Bronchial epithelial cell (primary cell): ENCODE results near the gene RPL27A. TPM values are rescaled to one million over a fixed set of nuclear protein-coding genes. Genes with fewer than 3 reads are reported as not detected.

Source experiments
- DNase-seq: peaks from one replicate; pipeline ENCODE4 v3.0.0-alpha.2; 2010; ENCODE audit warnings: low read depth
- FAIRE-seq: peaks from 2 replicates; lab custom pipeline; 2011; peaks lifted over from hg19 to GRCh38; lab: Jason Lieb, UNC
- H3K27me3 ChIP-seq: 2 replicates; pipeline ENCODE4 v1.5.1; 2011; ENCODE audit warnings: low read length; ENCODE audit not compliant: control insufficient read depth, insufficient read depth
- H3K36me3 ChIP-seq: 2 replicates; pipeline ENCODE4 v1.5.1; 2011; ENCODE audit warnings: low read length; ENCODE audit not compliant: control insufficient read depth, insufficient read depth
- H3K4me3 ChIP-seq: 2 replicates; pipeline ENCODE4 v1.5.1; 2011; ENCODE audit warnings: mild to moderate bottlenecking, low read depth, low read length, control low read depth
- total RNA-seq: library from RNA; depleted of rRNA; stranded (reverse); fragments of >200 nt; gene quantifications from 2 replicates; pipeline ENCODE4 v1.2.1, GENCODE V29; 2014
- TF ChIP-seq, protein P1 (sequence below): IDR thresholded peaks from 2 replicates; pipeline ENCODE4 v1.5.1; 2011; ENCODE audit warnings: mild to moderate bottlenecking, moderate library complexity, low read length, control low read depth, inconsistent platforms; ENCODE audit not compliant: insufficient read depth, severe bottlenecking

The RPL27A gene
- total RNA-seq, 1 donor from 2014 or later: 1,407 TPM

DNA sequence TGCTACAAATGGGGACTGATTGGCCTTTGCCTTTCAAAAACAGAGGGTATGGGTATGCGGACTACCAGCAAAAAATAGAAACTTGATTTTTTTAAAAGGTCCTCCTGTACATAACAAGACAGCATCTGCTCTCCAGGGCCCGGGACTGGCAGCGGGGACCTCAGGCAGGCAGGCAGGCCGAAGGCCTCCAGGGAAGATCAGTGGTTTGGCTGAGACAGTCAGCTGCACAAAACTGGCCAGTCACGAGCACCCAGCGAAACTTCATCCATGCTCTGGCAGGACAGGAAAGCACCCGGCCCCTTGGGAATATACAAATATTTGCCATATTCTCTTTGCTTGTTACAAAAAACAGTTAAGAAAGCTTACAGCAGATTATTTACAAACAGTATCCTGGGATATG, 11.0 kb downstream of the RPL27A start:
- TF ChIP-seq, protein P1, sequence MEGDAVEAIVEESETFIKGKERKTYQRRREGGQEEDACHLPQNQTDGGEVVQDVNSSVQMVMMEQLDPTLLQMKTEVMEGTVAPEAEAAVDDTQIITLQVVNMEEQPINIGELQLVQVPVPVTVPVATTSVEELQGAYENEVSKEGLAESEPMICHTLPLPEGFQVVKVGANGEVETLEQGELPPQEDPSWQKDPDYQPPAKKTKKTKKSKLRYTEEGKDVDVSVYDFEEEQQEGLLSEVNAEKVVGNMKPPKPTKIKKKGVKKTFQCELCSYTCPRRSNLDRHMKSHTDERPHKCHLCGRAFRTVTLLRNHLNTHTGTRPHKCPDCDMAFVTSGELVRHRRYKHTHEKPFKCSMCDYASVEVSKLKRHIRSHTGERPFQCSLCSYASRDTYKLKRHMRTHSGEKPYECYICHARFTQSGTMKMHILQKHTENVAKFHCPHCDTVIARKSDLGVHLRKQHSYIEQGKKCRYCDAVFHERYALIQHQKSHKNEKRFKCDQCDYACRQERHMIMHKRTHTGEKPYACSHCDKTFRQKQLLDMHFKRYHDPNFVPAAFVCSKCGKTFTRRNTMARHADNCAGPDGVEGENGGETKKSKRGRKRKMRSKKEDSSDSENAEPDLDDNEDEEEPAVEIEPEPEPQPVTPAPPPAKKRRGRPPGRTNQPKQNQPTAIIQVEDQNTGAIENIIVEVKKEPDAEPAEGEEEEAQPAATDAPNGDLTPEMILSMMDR: no peak
- Histone ChIP-seq H3K36me3 (peaks cover 14% of the 10 kb centered on the region), H3K27me3 (no peaks in the 10 kb centered on the region), H3K4me3 (no peak overlapping the region)
- no peak for FAIRE-seq
- no peak for DNase-seq

DNA sequence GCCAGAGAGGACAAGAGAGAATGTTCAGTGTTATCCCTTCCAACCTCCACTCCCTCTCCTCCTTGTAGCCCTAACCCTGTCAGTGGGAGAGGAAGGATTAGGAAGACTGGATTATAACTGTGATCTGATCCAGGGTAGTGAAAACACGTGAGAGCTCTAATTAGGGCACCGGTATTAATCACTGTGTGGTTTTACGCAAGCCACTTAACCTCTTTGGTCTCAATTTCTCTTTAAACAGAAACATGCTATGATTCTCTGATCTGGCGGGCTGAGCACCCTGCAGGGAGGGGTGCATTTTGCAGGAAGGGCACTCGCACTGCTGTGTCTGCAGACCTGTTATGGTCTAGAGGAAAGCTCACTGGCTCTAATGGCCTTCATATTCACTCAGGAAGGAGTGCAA, 11.5 kb downstream of the RPL27A start:
- no peak for FAIRE-seq
- Histone ChIP-seq H3K27me3 (no peaks in the 10 kb centered on the region), H3K36me3 (peaks cover 18% of the 10 kb centered on the region), H3K4me3 (no peak overlapping the region)
- TF ChIP-seq, protein P1: no peak
- no peak for DNase-seq

DNA sequence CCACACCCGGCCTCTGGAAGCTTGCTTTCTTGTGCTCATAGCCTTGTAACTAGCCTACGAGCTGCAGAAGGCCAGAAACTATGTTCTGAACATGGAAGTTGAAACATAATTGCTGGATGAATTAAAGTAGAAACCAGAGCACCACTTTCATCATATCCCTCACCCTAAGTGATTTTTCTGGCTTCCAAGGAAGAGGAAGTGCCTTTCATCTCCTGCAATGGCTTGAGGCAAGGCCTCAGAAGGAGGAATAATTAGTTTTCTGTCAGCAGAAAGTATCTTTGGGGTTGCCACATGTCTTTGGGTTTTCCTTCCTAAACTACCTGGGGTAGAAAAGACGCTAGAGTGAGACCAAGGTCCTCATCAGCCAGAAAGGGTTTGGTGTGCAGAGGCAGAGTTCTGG, 14.5 kb downstream of the RPL27A start:
- no peak for FAIRE-seq
- DNase-seq: no peak
- TF ChIP-seq, protein P1: no peak
- H3K36me3 ChIP-seq: peaks cover 19% of the 10 kb centered on the region
- no peak overlapping the region for H3K4me3 ChIP-seq
- H3K27me3 ChIP-seq: no peaks in the 10 kb centered on the region

DNA sequence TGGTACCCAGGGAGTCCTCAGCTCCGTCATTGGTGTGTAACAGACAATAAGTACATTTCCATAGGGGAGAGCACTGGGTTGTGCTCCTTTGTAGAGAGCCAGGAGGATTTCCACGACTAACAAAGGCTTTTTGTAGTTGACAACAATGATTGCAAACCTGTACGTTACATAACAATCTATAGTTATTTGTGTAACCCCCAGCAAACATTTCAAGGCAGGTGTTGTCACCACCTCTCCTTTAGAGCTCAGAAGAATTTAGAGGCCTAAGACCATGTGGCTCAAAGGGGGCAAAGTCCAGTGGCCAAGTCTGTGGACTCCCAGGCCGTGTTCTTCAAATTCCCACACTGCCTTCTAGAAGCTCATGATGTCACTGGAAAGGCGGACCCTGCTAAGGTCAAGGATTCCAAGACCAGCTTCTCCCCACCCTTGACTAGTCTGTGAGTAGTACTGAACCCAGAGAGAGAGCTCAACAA, 15.8 kb downstream of the RPL27A start:
- Histone ChIP-seq H3K27me3 (no peaks in the 10 kb centered on the region), H3K36me3 (peaks cover 15% of the 10 kb centered on the region), H3K4me3 (no peak overlapping the region)
- TF ChIP-seq, protein P1: no peak
- FAIRE-seq (no peak), DNase-seq (no peak)

DNA sequence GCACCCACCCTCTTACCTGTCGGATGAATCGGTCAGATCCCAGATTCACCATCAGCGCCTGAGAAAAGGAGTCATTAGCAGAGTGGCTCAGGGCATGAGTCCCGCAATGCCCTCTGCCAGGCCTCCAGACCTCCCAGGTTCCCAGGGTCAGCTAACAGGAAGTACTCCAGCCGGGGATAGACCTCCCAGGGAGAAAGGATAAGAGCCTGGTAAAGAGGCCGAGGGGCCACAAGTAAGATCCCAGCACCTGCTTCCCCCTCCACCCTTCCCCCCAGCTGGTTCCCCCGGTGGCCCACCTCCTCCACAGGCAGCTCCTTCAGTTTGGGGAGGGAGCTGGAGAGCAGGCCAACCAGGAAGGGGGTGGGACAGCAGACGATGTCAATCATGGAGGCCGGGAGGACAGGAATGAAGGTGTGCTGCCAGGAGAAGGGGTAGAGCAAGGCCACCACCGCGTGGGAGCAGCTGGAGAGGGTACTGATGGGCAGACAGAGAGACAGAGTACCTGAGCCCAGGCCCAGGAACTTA, 16.4 kb downstream of the RPL27A start:
- DNase-seq (no peak), FAIRE-seq (no peak)
- Histone ChIP-seq H3K4me3 (no peak overlapping the region), H3K36me3 (peaks cover 15% of the 10 kb centered on the region), H3K27me3 (no peaks in the 10 kb centered on the region)
- TF ChIP-seq, protein P1: no peak

DNA sequence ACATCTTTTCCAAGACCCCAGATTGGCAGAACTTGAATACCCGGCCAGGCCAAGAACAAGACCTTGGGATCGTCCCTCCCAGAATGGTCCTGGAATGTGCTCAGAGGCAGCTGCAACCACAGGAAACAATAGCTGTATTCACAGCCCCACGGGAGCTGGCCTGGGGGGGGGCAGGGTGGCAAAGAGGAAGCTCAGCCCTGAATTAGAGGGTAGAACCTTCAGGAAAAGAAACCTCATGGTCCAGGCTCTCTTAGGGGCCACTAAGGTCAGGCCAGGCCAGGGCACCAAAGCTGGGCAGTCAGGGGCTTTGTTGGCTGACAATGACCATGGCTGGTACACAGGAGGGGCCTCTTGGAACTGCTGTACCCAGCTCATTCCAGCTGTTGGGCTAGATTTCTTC, 17.3 kb downstream of the RPL27A start:
- Histone ChIP-seq H3K27me3 (no peaks in the 10 kb centered on the region), H3K36me3 (peaks cover 18% of the 10 kb centered on the region), H3K4me3 (no peak overlapping the region)
- DNase-seq (no peak), FAIRE-seq (no peak)
- TF ChIP-seq, protein P1: no peak
